ENCODE data around the gene CD244.

DNA sequence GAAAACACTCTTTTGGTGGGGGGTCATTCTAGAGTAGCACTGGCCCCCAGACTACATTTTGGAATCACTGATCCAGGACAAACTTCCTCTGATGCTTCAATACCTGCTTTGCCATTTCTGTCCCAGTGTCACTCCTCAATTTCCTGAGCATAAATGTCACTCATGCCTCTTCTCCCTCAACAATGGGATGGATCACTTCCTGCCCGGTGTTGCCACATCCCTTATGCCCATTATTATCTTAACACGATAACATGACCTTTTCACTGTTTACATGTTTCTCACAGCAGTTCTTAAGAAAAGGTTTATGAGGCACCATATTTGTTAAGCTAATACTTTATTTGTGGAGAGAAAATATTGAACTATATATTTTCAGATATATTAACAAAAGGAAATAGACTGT is 26.2 kb upstream of the CD244 start:
- TF ChIP-seq, protein P1, sequence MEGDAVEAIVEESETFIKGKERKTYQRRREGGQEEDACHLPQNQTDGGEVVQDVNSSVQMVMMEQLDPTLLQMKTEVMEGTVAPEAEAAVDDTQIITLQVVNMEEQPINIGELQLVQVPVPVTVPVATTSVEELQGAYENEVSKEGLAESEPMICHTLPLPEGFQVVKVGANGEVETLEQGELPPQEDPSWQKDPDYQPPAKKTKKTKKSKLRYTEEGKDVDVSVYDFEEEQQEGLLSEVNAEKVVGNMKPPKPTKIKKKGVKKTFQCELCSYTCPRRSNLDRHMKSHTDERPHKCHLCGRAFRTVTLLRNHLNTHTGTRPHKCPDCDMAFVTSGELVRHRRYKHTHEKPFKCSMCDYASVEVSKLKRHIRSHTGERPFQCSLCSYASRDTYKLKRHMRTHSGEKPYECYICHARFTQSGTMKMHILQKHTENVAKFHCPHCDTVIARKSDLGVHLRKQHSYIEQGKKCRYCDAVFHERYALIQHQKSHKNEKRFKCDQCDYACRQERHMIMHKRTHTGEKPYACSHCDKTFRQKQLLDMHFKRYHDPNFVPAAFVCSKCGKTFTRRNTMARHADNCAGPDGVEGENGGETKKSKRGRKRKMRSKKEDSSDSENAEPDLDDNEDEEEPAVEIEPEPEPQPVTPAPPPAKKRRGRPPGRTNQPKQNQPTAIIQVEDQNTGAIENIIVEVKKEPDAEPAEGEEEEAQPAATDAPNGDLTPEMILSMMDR (IDR thresholded peaks at IDR 0.05): no peak
- TF ChIP-seq POLR2A (IDR thresholded peaks at IDR 0.05): no peak
